ENCODE data around the gene TSPAN7. TPM values are rescaled to one million over a fixed set of nuclear protein-coding genes. Genes with fewer than 3 reads are reported as not detected.

Gene TSPAN7
- total and polyA plus RNA-seq, 2 experiments from 2014 or later: 12.4 to 17.2 TPM

GRCh38 chrX:38558686-38559085 is 2.7 kb upstream of the TSPAN7 start:
- H3K27ac ChIP-seq: no peak overlapping the region
- no peak for DNase-seq (ENCODE audit: low spot score)
- no peaks in the 10 kb centered on the region for H3K9me2 ChIP-seq (replicated peaks; ENCODE audit: insufficient read depth)
- H3K36me3 ChIP-seq (replicated peaks; ENCODE audit: insufficient read depth, low read depth): no peaks in the 10 kb centered on the region
- no peaks in the 10 kb centered on the region for H4K20me1 ChIP-seq (ENCODE audit: insufficient read depth, poor library complexity, severe bottlenecking)
- TF ChIP-seq EZH2phosphoT487 (IDR thresholded peaks at IDR 0.05; ENCODE audit: low read depth, severe bottlenecking, unreplicated experiment): no peak
- TF ChIP-seq EZH2 (IDR thresholded peaks at IDR 0.05; ENCODE audit: borderline replicate concordance): no peak
- no peak for TF ChIP-seq CTCF (IDR thresholded peaks at IDR 0.05; ENCODE audit: poor library complexity)
- H3K9me3 ChIP-seq (ENCODE audit: low read depth): no peaks in the 10 kb centered on the region
- H3K4me1 ChIP-seq (ENCODE audit: insufficient read depth): no peaks in the 10 kb centered on the region
- H3K79me2 ChIP-seq: no peaks in the 10 kb centered on the region
- no peaks in the 10 kb centered on the region for H3K27me3 ChIP-seq
- no peak overlapping the region for H2AFZ ChIP-seq
- WGBS (ENCODE audit: low lambda C conversion rate, missing lambda C conversion rate): 90% methylated on average over 2 of the region's 2 CpGs
- no peak overlapping the region for H3K4me2 ChIP-seq
- H3K4me3 ChIP-seq: no peak overlapping the region

GRCh38 chrX:38560776-38561125 is 591 bp upstream of the TSPAN7 start:
- no peaks in the 10 kb centered on the region for H3K9me2 ChIP-seq (replicated peaks; ENCODE audit: insufficient read depth)
- H3K27me3 ChIP-seq: no peaks in the 10 kb centered on the region
- H3K4me2 ChIP-seq: peak overlapping the region; percentile 75
- peak overlapping the region; percentile 52 for H2AFZ ChIP-seq
- H4K20me1 ChIP-seq (ENCODE audit: insufficient read depth, poor library complexity, severe bottlenecking): no peaks in the 10 kb centered on the region
- no peaks in the 10 kb centered on the region for H3K4me1 ChIP-seq (ENCODE audit: insufficient read depth)
- TF ChIP-seq EZH2 (IDR thresholded peaks at IDR 0.05; ENCODE audit: borderline replicate concordance) (no peak), EZH2phosphoT487 (IDR thresholded peaks at IDR 0.05; ENCODE audit: low read depth, severe bottlenecking, unreplicated experiment) (no peak), CTCF (IDR thresholded peaks at IDR 0.05; ENCODE audit: poor library complexity) (no peak)
- H3K27ac ChIP-seq: no peak overlapping the region
- no peaks in the 10 kb centered on the region for H3K9me3 ChIP-seq (ENCODE audit: low read depth)
- no peaks in the 10 kb centered on the region for H3K36me3 ChIP-seq (replicated peaks; ENCODE audit: insufficient read depth, low read depth)
- DNase-seq (ENCODE audit: low spot score): no peak
- H3K79me2 ChIP-seq: no peaks in the 10 kb centered on the region
- 61% methylated on average over 9 of the region's 9 CpGs for WGBS (ENCODE audit: low lambda C conversion rate, missing lambda C conversion rate)
- H3K4me3 ChIP-seq: peak overlapping the region; percentile 23

- Histone ChIP-seq H3K4me1 (ENCODE audit: insufficient read depth) (no peaks in the 10 kb centered on the region), H3K4me3 (peak overlapping the region; percentile 52), H3K9me2 (replicated peaks; ENCODE audit: insufficient read depth) (no peaks in the 10 kb centered on the region), H4K20me1 (ENCODE audit: insufficient read depth, poor library complexity, severe bottlenecking) (no peaks in the 10 kb centered on the region), H3K27ac (no peak overlapping the region), H3K27me3 (no peaks in the 10 kb centered on the region), H3K79me2 (no peaks in the 10 kb centered on the region), H2AFZ (peak overlapping the region; percentile 74), H3K4me2 (peak overlapping the region; percentile 87), H3K9me3 (ENCODE audit: low read depth) (no peaks in the 10 kb centered on the region), H3K36me3 (replicated peaks; ENCODE audit: insufficient read depth, low read depth) (no peaks in the 10 kb centered on the region)
- TF ChIP-seq EZH2phosphoT487 (IDR thresholded peaks at IDR 0.05; ENCODE audit: low read depth, severe bottlenecking, unreplicated experiment) (no peak), EZH2 (IDR thresholded peaks at IDR 0.05; ENCODE audit: borderline replicate concordance) (no peak), CTCF (IDR thresholded peaks at IDR 0.05; ENCODE audit: poor library complexity) (no peak)
- peak; percentile 37 for DNase-seq (ENCODE audit: low spot score)
- 40% methylated on average over 38 of the region's 38 CpGs for WGBS (ENCODE audit: low lambda C conversion rate, missing lambda C conversion rate)
Measured at GRCh38 chrX:38561951-38562719, 793 bp downstream of the TSPAN7 start.
